Heart right ventricle (tissue), 16 donors: ENCODE data around the gene KIFC3. TPM values are rescaled to one million over a fixed set of nuclear protein-coding genes. Genes with fewer than 3 reads are reported as not detected.
A peak's percentile ranks its signal among the peaks of the same experiment; 100 is the strongest.

Experiments used
- ATAC-seq, 8 donors: fragments of 200-7000 bp; cut with Tn5 transposase; one replicate each; pipeline ENCODE4 v1.9.1; 2020; ENCODE audit warnings: mild to moderate bottlenecking in 8 of 8, moderate library complexity in 8 of 8, moderate number of reproducible peaks in 1 of 8
- DNase-seq, 2 donors: peaks; one replicate each; pipeline ENCODE4 v3.0.0-alpha.2; 2020
- H3K27ac ChIP-seq, 10 donors: fragments of 200-600 bp; sonication (generic) in 2 of 10; one replicate each; pipeline versions ENCODE4 v1.5.0 to v1.8.0; 2020 to 2022; ENCODE audit warnings: mild to moderate bottlenecking in 3 of 10
- H3K27me3 ChIP-seq, 7 donors: fragments of 200-600 bp; one replicate each; pipeline ENCODE4 v1.8.0; 2021 to 2022; ENCODE audit warnings: mild to moderate bottlenecking in 2 of 7
- H3K36me3 ChIP-seq, 9 donors: fragments of 200-600 bp; sonication (generic) in 1 of 9; one replicate each; pipeline versions ENCODE4 v1.5.0 to v1.8.0; 2020 to 2022; ENCODE audit warnings: mild to moderate bottlenecking in 2 of 9
- H3K4me1 ChIP-seq, 9 donors: fragments of 200-600 bp; sonication (generic) in 1 of 9; one replicate each; pipeline versions ENCODE4 v1.5.0 to v1.8.0; 2020 to 2022; ENCODE audit warnings: mild to moderate bottlenecking in 4 of 9
- H3K4me3 ChIP-seq, 10 donors: fragments of 200-600 bp; sonication (generic) in 2 of 10; one replicate each; pipeline versions ENCODE4 v1.5.0 to v1.8.0; 2020 to 2022; ENCODE audit warnings: mild to moderate bottlenecking in 7 of 10, moderate library complexity in 2 of 10
- H3K9me3 ChIP-seq, 11 donors: fragments of 200-600 bp in 10 of 11; sonication (generic) in 2 of 11; one replicate each; pipeline versions ENCODE4 v1.5.0 to v1.8.0; 2013 to 2022; ENCODE audit warnings: mild to moderate bottlenecking in 2 of 11, control low read depth in 1 of 11, moderate library complexity in 1 of 11
- CTCF ChIP-seq, 9 donors: fragments of 200-600 bp; sonication (generic) in 2 of 9; IDR thresholded peaks; one replicate each; pipeline versions ENCODE4 v1.5.0 to v1.8.0; 2021 to 2022; ENCODE audit warnings: antibody characterized with exemption in 9 of 9, mild to moderate bottlenecking in 5 of 9, moderate library complexity in 1 of 9
- WGBS, 2 donors: extraction: QIAGEN DNeasy Blood & Tissue Kit; methylation state at CpG; one replicate each; pipeline ENCODE4 v1.1.7; 2013; ENCODE audit warnings: inconsistent platforms in 1 of 2; 5-methylcytosine and 5-hydroxymethylcytosine counted together
- intact Hi-C, 10 donors: fragments of 100-400 bp; cut with DNase I; formaldehyde crosslinking; loops; one replicate each; pipeline versions ENCODE4 v1.11.1 to v1.14.2; 2022
- polyA plus RNA-seq, 2 donors: library from polyadenylated mRNA; stranded (reverse); fragments of 200-250 nt; gene quantifications; one replicate each; pipeline ENCODE4 v1.2.3, GENCODE V29; 2013
- total RNA-seq, 10 donors: library from RNA; stranded (reverse); fragmentation: NEBNext Ultra II Directional in 3 of 10; extraction: Animal tissue kit (Norgen Biotek cat#: 25700) in 3 of 10; gene quantifications; one replicate each; pipeline versions ENCODE4 v1.2.1 to v1.2.4, GENCODE V29; 2021 to 2023
- donor health status: Arrhythmogenic right ventricular cardiomyopathy.
- donor health status: ischemic (EF 13 %, LVEDD 7.1; RV severe dilation, severe dysfunction).
- donor health status: healthy with polysubstance abuse.
- donor health status: DM: no; HTN: yes; CAD: no.
- donor health status: DM: no; HTN: no; CAD: no.
- donor health status: ischemic (EF 25% LVEDD 6.9; RV normal size, moderate dysfunction).
- donor health status: ischemic (EF 25% LVEDD 5.7; RV mildly dilated, moderate dysfunction).
- donor health status: healthy.
- donor health status: DM: yes; HTN: yes; CAD: no.
- donor health status: Ischemic cardiomyopathy.
- donor health status: ischemic (EF 35%, LVEDD 5.7; RV mildly dilated, moderate dysfunction).
- donor health status: nonischemic (EF 11% LVEDD 7.7; RV severe dilation, severe dysfunction).
- donor health status: DM: yes; HTN: yes; CAD: no.
- donor health status: PGD.
- donor health status: ischemic (EF 29% LVEDD 5.4; RV normal size, mild dysfunction).
- donor health status: nonischemic (EF 23%, LVEDD 6.1; RV moderate dilation, normal function).

Gene KIFC3
- total and polyA plus RNA-seq, 12 donors = 42.5 to 97.4 (median 63.5) TPM

GRCh38 chr16:57749856-57750452 is 52.3 kb downstream of the KIFC3 start:
- intact Hi-C loops = loop anchor here in 2 of 10 donors (10.0 kb wide), 1 partner anchor 245 kb away; no protein-coding TSS in a partner anchor
- 90 to 94% methylated on average over 5 of the region's 5 CpGs for WGBS, 2 donors
- no peak for ATAC-seq
- Histone ChIP-seq H3K9me3 (no peaks in the 10 kb centered on the region), H3K4me1 (no peaks in the 10 kb centered on the region), H3K27me3 (no peaks in the 10 kb centered on the region), H3K36me3 (peaks cover 0 to 58% (median 7%) of the 10 kb centered on the region in 9 donors), H3K27ac (no peak overlapping the region), H3K4me3 (no peak overlapping the region)
- DNase-seq = no peak
- no peak for TF ChIP-seq CTCF (IDR thresholded peaks at IDR 0.05)

- 92 to 96% methylated on average over 3 of the region's 3 CpGs for WGBS, 2 donors
- H3K4me1 ChIP-seq = no peaks in the 10 kb centered on the region
- no peaks in the 10 kb centered on the region for H3K27me3 ChIP-seq
- H3K4me3 ChIP-seq = no peak overlapping the region
- no peak overlapping the region for H3K27ac ChIP-seq
- H3K9me3 ChIP-seq = no peaks in the 10 kb centered on the region
- DNase-seq (no peak), ATAC-seq (no peak)
- peaks cover 0 to 58% (median 7%) of the 10 kb centered on the region in 9 donors for H3K36me3 ChIP-seq
- intact Hi-C loops = no loop called here
- TF ChIP-seq CTCF (IDR thresholded peaks at IDR 0.05) = no peak
These were observed 53.1 kb downstream of the KIFC3 start for GRCh38 chr16:57749101-57749692.

- 79% methylated on average over 11 of the region's 11 CpGs for WGBS, 2 donors
- no peak for DNase-seq
- TF ChIP-seq CTCF (IDR thresholded peaks at IDR 0.05) = no peak
- ATAC-seq = peak in 1 of 8 donors; percentile 27
- Histone ChIP-seq H3K9me3 (no peaks in the 10 kb centered on the region), H3K4me1 (no peaks in the 10 kb centered on the region), H3K27me3 (no peaks in the 10 kb centered on the region), H3K36me3 (peaks cover 0 to 58% (median 7%) of the 10 kb centered on the region in 9 donors), H3K27ac (no peak overlapping the region), H3K4me3 (no peak overlapping the region)
- intact Hi-C loops = no loop called here
These were observed 53.7 kb downstream of the KIFC3 start for GRCh38 chr16:57748596-57748995.

GRCh38 chr16:57747996-57748395 is 54.3 kb downstream of the KIFC3 start:
- no peak for DNase-seq
- Histone ChIP-seq H3K27me3 (no peaks in the 10 kb centered on the region), H3K4me1 (no peaks in the 10 kb centered on the region), H3K4me3 (no peak overlapping the region), H3K9me3 (no peaks in the 10 kb centered on the region), H3K36me3 (peaks cover 0 to 57% (median 7%) of the 10 kb centered on the region in 9 donors), H3K27ac (no peak overlapping the region)
- TF ChIP-seq CTCF (IDR thresholded peaks at IDR 0.05) = no peak
- ATAC-seq = no peak
- intact Hi-C loops = no loop called here
- WGBS, 2 donors = 92 to 94% methylated on average over 6 of the region's 6 CpGs
